ENCODE measurements around the gene TH.

Gene TH

GRCh38 chr11:2142300-2142759 lies 29.3 kb downstream of the TH start:
- DNase-seq (ENCODE audit: low spot score) = no peak

DNA sequence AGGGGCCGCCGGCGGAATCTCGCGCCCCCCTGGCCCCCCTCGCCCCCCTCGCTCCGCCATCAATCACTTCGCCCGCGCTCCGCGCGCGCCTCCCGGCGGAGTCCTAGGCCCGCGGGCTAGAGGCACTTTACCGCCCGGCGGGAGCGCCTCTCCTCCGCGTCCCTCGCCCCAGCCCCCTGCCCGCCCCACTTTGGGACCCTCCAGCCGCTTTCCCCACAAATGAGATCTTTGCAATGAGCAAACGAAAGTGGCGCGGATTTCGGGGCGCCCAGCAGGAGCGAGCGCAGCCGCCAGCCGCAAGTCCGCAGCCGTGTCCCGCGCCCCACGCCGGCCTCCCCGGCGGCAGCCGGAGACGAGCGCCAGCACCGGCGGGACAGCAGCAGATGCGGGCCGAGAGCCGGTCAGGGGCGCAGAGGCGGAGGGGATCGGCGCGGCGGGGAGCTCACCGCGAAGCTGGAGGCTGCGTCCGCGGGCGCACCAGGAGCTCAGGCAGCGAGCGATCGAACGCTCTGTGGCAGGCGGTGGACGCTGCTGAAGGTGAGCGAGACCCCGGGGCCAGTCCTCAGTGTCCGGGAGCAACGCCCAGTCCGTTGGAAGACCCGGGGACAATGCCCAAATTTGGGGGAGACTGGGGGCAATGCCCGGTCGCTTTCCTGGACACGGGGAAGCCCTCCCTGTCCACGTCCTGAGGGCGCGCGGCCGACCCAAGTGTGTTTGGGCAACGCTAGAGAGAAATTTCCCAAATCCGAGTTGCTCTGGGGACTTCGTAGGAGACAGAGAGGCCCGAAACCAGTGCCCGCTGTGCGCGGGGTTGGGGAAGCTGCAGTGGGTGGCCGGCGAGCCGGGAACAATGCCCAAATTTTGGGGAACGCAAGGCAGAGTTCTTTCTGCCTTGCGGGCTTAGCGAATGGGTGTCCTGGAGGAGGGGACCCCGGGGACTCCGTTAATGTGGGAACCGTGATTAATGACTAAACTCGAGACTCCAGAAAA lies 30.9 kb downstream of the TH start:
- no peak for DNase-seq (ENCODE audit: low spot score)

DNA sequence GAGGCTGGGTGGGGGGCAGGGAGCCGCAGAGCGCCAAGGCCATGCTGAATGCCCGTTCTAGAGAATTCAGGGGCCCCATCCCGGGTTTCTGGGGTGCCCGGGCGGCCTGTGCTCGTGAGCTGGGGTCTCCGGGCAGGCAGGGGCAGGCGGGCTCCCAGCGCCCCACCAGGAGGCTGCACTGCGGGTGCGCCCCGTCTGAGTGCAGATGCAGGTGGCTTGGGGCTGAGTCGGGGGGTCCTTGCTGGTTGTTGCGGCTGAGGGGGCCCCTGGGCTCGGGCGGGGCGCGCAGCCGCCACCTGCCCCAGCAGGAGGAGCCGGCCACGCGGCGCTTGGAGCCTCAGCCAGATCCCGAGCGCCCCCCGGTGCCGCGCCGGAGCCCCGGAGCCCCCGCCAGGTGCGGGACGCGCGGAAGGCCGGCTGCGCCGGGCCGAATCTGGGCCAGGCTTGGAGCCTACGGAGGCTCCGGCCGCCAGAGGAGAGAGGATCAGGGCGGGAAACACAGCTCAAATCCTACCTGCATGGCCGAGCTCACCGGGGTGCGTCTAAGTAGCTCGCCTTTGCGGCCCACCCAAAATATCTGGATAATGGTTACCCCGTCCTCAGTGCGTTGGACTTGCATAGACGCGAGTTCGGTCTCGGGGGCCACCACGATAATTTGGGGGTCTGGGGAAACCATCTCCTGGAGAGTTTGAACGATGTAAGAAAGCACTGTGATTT lies 31.8 kb downstream of the TH start:
- no peak for DNase-seq (ENCODE audit: low spot score)

DNA sequence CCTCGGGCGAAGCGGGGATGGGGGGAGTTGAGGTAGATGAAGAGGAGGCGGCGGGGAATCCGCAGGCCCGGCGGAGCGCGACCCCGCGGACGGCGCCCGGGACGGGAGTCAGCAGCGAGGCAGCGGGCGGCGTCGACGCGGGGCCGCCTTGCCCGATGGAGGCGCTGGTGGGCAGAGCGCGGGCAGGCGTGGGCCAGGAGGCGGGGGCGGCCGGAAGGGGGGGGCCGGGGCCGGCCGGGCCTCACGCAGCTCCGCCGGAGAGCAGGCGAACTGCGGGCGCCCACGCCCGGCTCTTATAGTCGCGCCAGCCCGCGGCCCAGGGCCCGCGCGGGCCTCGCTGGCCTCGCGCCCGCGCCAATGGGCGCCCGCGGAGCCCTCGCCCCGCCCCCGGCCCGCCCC lies 32.5 kb downstream of the TH start, which contains the start of gene IGF2:
Gene IGF2 (minus strand): TSS at position 267 of the 399 bp plus-strand sequence. CDS start 3,866 bp downstream, outside the sequence.
- no peak for DNase-seq (ENCODE audit: low spot score)

DNA sequence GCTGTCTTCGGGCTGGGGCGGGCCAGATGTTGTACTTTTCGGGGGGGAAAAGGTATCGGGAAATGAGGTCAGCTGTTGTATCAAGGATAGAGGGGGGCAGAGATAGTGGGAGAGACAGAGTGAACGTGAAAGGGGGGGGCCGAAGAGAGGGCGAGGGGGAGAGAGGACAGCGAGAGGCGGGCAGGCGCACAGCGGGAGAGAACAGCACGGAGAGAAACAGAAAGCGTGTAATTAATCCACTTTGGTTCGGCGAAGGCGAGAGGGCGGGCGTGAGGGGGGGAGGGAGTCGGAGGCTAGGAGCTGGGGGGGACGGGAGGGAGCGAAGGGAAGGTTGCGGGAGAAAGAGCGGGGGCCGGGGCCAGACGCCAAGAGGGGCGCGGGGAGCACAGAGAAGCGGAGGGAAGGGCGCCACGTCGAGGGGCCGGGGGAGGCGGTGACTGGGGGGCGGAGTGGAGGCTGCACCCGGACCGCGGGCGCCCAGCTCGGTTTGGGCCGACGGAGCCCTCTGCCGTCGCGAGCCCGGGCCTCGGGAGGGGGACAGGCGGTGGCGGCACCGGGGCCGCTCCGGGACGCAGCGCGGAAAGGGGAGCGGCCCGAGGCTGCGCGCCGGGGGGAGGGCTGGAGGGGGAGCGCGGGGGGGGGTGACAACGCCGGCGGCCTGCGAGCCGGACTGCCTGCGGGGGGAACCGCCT lies 33.0 kb downstream of the TH start:
- no peak for DNase-seq (ENCODE audit: low spot score)

- no peak for DNase-seq (ENCODE audit: low spot score)
Observed at GRCh38 chr11:2138068-2138430, 33.6 kb downstream of the TH start.

DNA sequence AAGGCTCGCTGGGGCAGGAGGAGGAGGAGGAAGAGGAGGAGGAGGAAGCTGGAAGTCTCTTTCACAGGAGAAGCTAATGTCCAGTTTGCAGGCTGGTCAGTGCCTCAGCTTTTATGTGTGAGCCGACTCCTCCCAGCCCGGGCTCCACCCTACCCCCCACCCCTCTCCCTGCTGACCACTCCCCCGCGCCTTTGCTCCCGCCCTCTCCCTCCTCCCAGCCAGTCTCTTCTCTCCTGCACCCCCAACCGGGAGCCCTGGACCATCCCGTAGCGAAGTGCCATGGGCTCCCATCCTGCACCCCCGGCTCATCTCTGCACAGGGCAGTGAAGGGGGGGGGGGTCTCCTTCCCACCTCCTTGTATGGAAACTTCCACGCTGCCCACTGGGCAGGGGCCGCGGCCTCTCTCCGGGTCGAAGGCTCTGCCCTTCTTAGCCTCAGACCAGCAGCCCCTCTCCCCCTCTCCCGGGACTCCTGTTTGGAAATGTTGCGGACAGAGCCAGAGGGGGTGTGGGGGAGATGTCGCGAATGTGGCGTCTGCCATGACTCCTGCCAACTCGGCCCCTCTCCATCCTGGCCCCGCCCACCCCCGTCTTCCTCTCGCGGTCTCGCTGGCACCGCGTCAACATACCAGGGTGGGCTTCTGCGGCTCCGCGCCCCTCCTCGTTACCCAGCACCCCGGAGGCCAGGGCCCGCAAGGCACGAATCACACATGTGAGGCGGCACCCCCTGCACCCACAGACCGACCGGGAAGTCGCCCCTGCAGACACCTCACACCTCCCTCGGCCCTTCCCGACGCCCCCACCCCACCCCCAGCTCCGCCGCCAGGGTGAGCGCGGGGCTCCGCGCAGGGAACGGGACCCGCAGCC lies 34.2 kb downstream of the TH start:
- DNase-seq (ENCODE audit: low spot score) = no peak

DNA sequence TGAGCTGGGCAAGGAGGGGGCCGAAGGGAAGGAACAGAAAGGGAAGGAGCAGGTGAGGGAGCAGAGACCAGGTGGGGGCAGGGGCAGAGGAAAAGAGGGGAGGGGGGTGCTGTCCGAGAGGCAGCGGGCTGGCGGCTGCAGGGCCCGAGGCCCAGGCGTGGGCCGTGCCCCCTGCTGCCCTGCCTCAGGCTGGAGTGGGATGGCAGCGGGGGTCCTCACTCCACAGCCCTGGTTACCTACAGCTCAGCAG lies 34.7 kb downstream of the TH start:
- DNase-seq (ENCODE audit: low spot score) = no peak

GRCh38 chr11:2136209-2136951 lies 35.2 kb downstream of the TH start:
- DNase-seq (ENCODE audit: low spot score) = no peak

DNA sequence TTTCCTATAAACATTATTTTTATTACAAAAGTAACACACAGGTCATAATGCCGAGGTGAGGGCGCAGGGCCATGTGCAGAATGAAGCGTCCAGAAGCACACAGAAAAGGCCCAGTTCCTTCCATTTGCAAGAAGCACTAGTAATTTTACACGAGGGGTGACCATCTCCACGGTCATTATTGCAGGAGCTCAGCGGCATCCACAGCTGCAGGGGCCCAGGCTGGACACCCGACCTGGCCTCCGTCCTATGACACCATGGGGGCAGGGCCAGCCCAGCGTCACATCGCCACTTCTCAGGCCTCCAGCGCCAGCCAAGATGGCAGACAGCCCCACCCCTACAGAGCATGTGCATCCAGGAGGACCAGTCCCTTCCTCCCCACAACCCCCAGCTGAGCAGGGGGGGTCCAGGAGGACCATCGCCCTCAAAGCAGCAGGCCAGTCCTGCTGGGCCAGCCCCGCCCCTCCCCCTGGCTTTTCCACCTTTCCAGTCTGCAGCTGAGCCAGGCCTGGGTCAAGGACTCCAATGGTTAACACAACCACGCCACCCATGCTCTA lies 35.9 kb downstream of the TH start:
- no peak for DNase-seq (ENCODE audit: low spot score)

- no peak for DNase-seq (ENCODE audit: low spot score)
Observed at GRCh38 chr11:2135018-2135569, 36.5 kb downstream of the TH start.

DNA sequence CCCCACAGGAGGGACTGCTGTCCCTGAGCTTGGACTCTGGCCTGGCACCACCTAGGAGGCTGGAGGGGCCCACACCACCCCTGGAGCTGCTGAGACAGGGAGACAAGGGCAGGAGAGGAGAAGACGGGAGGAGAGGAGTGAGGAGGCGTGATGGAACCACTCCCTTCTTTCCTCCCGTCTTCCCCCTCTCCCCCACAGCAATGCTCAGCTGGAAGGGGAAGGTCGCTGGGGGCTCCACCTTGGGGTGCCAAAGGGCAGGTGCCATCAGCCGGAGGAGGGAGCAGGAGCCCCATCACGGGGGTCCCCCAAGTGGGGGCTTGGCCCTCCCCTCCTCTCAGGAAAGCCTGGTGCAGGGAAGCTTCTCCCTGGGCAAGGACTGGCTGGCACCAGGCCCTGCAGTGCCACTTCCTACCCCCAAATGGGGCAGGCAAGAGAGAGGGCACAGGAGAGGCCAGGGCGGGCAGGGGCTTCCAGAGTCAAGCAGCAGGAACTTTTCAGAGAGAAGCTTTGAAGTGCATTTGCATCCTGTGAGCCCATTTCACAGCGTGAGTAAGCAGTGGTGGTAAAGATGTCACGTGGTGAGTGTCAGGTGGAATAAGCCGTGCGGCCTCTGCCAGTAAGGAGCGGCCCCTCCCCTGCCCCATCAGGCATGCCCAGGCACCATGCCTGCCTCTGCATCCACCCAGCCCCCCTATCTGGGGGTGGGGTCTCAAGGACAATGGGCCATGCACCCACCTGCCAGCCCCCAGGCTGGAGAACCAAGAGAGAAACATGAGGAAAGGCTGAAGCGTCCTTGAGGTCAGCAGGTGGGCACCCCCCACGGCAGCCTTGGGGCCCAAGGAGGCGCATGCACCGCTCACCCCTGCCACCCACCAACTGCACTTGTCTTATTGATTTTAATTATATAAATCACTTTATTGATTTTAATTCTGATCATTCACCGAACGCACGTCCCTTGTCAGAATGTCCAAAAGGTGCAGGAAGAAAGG lies 37.3 kb downstream of the TH start:
- DNase-seq (ENCODE audit: low spot score) = no peak

- DNase-seq (ENCODE audit: low spot score) = no peak
Observed at GRCh38 chr11:2133241-2134021, 38.2 kb downstream of the TH start.

DNA sequence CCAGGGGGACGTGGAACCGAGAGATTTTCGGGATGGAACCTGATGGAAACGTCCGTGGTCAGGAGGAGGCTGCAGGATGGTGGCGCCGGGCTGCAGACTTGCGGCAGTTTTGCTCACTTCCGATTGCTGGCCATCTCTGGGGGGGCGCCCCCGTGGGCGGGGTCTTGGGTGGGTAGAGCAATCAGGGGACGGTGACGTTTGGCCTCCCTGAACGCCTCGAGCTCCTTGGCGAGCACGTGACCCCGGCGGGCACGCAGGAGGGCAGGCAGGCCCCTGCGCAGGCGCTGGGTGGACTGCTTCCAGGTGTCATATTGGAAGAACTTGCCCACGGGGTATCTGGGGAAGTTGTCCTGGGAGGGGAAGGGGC lies 38.8 kb downstream of the TH start:
- DNase-seq (ENCODE audit: low spot score) = no peak

DNA sequence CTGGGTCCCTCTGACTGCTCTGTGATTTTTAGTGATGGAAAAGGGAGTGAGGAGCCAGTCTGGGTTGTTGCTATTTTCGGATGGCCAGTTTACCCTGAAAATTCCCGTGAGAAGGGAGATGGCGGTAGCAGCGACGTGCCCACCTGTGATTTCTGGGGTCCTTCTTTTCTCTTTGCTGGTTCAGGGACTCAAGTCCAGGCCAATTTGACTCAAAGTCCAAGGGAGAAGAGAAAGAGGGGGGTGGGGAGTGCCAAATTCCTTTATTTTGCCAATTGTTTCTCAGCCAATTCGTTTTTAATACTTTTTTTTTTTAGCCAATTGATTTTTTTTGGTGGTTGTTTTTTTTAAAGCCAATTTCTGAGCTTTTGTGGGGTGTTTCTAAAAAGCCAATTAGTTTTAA lies 39.4 kb downstream of the TH start:
- DNase-seq (ENCODE audit: low spot score) = no peak

DNA sequence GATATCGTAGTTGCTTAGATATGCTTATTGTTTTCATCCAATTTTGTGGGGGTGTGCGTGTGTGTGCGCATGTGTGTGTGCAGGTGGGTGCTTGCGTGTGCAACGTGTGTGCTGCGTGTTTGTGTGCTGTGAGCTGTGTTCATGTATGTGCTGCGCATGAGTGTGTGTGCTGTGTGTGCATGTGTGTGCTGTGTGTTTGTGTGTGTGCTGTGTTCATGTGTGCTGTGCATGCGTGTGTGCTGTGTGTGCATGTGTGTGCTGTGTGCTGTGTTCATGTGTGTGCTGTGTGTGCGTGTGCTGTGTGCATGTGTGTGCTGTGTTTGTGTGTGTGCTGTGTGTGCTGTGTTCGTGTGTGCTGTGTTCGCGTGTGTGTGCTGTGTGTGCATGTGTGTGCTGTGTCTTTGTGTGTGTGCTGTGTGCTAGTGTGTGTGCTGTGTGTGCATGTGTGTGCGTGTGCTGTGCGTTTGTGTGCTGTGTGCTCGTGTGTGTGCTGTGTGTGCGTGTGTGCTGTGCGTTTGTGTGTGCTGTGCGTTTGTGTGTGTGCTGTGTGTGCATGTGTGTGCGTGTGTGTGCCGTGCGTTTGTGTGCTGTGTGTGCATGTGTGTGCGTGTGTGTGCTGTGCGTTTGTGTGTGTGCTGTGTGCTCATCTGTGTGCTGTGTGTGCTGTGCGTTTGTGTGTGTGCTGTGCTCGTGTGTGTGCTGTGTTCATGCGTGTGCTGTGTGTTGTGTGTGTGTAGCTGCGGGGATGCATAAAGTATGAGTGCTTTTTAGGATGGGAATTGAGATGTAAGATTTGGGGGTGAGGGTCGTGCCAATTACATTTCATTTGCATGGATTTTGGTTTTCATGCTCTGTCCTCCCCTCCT lies 40.0 kb downstream of the TH start:
- no peak for DNase-seq (ENCODE audit: low spot score)

DNA sequence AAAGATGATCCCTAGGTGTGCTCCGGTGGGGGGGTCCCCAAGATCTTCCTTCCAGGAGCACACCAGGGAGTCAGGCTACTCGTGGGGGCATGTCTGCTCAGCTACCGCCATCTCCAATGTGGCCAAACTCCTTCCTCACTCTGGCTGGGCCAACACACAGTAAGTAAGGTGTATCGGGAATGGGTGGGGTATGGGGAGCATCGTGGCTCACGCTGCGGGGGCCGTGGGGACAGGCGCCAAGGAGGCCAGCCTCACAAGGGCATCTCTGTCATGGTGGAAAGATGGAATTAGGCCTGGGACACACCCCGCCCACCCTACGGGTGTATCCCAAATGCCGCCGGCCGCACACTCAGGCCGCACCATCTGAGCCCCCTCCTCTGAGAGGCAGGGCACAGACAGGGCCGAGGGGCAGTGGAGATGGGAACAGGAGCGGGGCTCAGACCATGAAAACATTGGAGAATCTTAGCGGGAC lies 40.7 kb downstream of the TH start:
- DNase-seq (ENCODE audit: low spot score) = no peak
